Mesangial cell (primary cell): ENCODE results near the gene ARPC5. TPM values are rescaled to one million over a fixed set of nuclear protein-coding genes. Genes with fewer than 3 reads are reported as not detected.

Experiments used
- total RNA-seq: library from RNA; depleted of rRNA; stranded (reverse); fragments of >200 nt; gene quantifications from 2 replicates; pipeline ENCODE4 v1.2.3, GENCODE V29; 2015

Gene ARPC5
- total RNA-seq: 45.4 and 80.8 TPM in 2 replicates

GRCh38 chr1:183635606-183636333 lies at the start of gene ARPC5:
Gene ARPC5, minus strand, starts transcription at chr1:183635783. Its CDS starts 124 bp downstream, at chr1:183635659.

GRCh38 chr1:183652547-183653461 lies 17.2 kb upstream of the ARPC5 start, which contains the start of gene APOBEC4:
Gene APOBEC4, minus strand, starts transcription at chr1:183653316. Its CDS starts 4,535 bp downstream, at chr1:183648781.

GRCh38 chr1:183590244-183591191 lies 45.1 kb downstream of the ARPC5 start, which contains the start of gene NCF2:
Gene NCF2, minus strand, starts transcription at chr1:183590459. Its CDS starts 130 bp downstream, at chr1:183590329.

Other genes starting within 250 kb of the ARPC5 start
- gene NMNAT2, start 217.4 kb downstream of the ARPC5 start, total RNA-seq: under 0.01 and 0.13 TPM in 2 replicates
- gene SMG7, start 163.3 kb downstream of the ARPC5 start, total RNA-seq: 24.0 and 27.4 TPM in 2 replicates
- 7.1 and 51.5 TPM in 2 replicates for gene NCF2, start 45.3 kb downstream of the ARPC5 start, total RNA-seq
- gene APOBEC4, start 17.5 kb upstream of the ARPC5 start, total RNA-seq: not detected in 2 replicates
- gene RGL1, start 169.3 kb upstream of the ARPC5 start, total RNA-seq: 2.0 and 6.0 TPM in 2 replicates